ENCODE data around the gene PLPPR5.

GRCh38 chr1:98981917-98982513 lies 22.6 kb downstream of the PLPPR5 start:
- no peak for TF ChIP-seq POLR2A (IDR thresholded peaks at IDR 0.05)
- TF ChIP-seq, protein P1, sequence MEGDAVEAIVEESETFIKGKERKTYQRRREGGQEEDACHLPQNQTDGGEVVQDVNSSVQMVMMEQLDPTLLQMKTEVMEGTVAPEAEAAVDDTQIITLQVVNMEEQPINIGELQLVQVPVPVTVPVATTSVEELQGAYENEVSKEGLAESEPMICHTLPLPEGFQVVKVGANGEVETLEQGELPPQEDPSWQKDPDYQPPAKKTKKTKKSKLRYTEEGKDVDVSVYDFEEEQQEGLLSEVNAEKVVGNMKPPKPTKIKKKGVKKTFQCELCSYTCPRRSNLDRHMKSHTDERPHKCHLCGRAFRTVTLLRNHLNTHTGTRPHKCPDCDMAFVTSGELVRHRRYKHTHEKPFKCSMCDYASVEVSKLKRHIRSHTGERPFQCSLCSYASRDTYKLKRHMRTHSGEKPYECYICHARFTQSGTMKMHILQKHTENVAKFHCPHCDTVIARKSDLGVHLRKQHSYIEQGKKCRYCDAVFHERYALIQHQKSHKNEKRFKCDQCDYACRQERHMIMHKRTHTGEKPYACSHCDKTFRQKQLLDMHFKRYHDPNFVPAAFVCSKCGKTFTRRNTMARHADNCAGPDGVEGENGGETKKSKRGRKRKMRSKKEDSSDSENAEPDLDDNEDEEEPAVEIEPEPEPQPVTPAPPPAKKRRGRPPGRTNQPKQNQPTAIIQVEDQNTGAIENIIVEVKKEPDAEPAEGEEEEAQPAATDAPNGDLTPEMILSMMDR (IDR thresholded peaks at IDR 0.05) = no peak
